ENCODE measurements around the gene TFB1M. TPM values are rescaled to one million over a fixed set of nuclear protein-coding genes. Genes with fewer than 3 reads are reported as not detected.

Gene TFB1M
- total and polyA plus RNA-seq, 9 of the 15 experiments (the other 6 are each of a cell fraction or from before 2014, with no cell fraction given): 34.6 to 145 (median 40.4) TPM

GRCh38 chr6:155314092-155314772 lies at the start of gene TFB1M (continued):
- TF ChIP-seq CUX1 (CRISPR knock-in tag; IDR thresholded peaks at IDR 0.05): no peak
- peak; percentile 96 for TF ChIP-seq NRF1 (conservative IDR thresholded peaks at IDR 0.05 in 1 of 2, IDR thresholded peaks at IDR 0.05 in 1 of 2)
- no peak for TF ChIP-seq SMAD2 (IDR thresholded peaks at IDR 0.05; ENCODE audit: low read depth, low read length)
- TF ChIP-seq ZBTB49 (CRISPR knock-in tag; IDR thresholded peaks at IDR 0.05; ENCODE audit: borderline replicate concordance): no peak
- TF ChIP-seq EGR1 (conservative IDR thresholded peaks at IDR 0.05): peak; percentile 69
- no peak for TF ChIP-seq ELF1 (tag; IDR thresholded peaks at IDR 0.05)
- peak; percentile 58 for TF ChIP-seq VEZF1 (CRISPR knock-in tag; IDR thresholded peaks at IDR 0.05)
- TF ChIP-seq SP2 (IDR thresholded peaks at IDR 0.05; ENCODE audit: extremely low read depth, low read depth, low read length, poor library complexity, severe bottlenecking): peak; percentile 61
- no peak for TF ChIP-seq NFE2 (IDR thresholded peaks at IDR 0.05; ENCODE audit: low read depth)
- TF ChIP-seq BDP1 (IDR thresholded peaks at IDR 0.05; ENCODE audit: insufficient read depth, insufficient read length): no peak
- TF ChIP-seq SLC30A9 (CRISPR knock-in tag; IDR thresholded peaks at IDR 0.05): no peak
- TF ChIP-seq PHF21A (IDR thresholded peaks at IDR 0.05; ENCODE audit: borderline replicate concordance, low read depth): peak; percentile 61; the same call in 1 of the 2 replicates
- no peak; the same call in 1 of the 2 replicates for TF ChIP-seq CREB1 (IDR thresholded peaks at IDR 0.05)
- peak; percentile 48; the same call in 1 of the 2 replicates for TF ChIP-seq CREB1 (CRISPR knock-in tag; IDR thresholded peaks at IDR 0.05)
- TF ChIP-seq, protein P1, sequence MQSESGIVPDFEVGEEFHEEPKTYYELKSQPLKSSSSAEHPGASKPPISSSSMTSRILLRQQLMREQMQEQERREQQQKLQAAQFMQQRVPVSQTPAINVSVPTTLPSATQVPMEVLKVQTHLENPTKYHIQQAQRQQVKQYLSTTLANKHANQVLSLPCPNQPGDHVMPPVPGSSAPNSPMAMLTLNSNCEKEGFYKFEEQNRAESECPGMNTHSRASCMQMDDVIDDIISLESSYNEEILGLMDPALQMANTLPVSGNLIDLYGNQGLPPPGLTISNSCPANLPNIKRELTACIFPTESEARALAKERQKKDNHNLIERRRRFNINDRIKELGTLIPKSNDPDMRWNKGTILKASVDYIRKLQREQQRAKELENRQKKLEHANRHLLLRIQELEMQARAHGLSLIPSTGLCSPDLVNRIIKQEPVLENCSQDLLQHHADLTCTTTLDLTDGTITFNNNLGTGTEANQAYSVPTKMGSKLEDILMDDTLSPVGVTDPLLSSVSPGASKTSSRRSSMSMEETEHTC (IDR thresholded peaks at IDR 0.05): no peak
- peak; percentile 15 for TF ChIP-seq HMGN3 (IDR thresholded peaks at IDR 0.05; ENCODE audit: borderline replicate concordance, extremely low read depth, insufficient read length, low read depth, low read length)
